Measurements from ENCODE around the gene MUCL3.

The MUCL3 gene

GRCh38 chr6:30930506-30930905, 10.3 kb upstream of the MUCL3 start:
- peaks cover 19% of the 10 kb centered on the region for H3K36me3 ChIP-seq (ENCODE audit: control insufficient read depth, insufficient read depth, low read length)
- H3K4me3 ChIP-seq (ENCODE audit: low read depth, low read length), result no peak overlapping the region
- no peaks in the 10 kb centered on the region for H3K27me3 ChIP-seq (ENCODE audit: control insufficient read depth, insufficient read depth, low read length)
- H3K4me1 ChIP-seq (ENCODE audit: control insufficient read depth, insufficient read depth, low read length), result no peaks in the 10 kb centered on the region
- H3K9ac ChIP-seq (ENCODE audit: low read length), result no peak overlapping the region
- no peak overlapping the region for H3K27ac ChIP-seq (ENCODE audit: low read depth, low read length)
- peaks cover 7% of the 10 kb centered on the region for H3K9me3 ChIP-seq (ENCODE audit: control insufficient read depth, insufficient read depth, low read depth, low read length)

DNA sequence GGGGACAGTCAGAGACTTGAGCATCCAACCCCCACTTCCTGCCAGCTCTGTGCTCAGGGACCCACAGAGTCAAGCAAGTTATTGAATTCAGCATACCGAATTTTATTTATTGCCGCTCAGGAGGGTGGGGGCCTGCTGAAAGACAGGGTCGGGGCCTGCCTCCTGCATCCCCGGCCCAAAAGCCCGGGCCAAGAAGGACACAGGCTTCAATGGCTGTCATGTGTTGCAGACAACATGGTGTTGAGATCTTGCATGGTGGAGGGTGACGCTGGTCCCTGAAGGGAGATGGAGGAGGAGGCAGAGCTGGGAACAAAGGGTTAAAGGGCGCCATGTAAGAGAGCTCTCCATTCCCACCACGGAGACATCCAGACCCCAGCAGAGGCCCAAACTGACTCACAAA, 9.5 kb upstream of the MUCL3 start:
- Histone ChIP-seq H3K36me3 (ENCODE audit: control insufficient read depth, insufficient read depth, low read length) (peaks cover 11% of the 10 kb centered on the region), H3K9me3 (ENCODE audit: control insufficient read depth, insufficient read depth, low read depth, low read length) (peaks cover 7% of the 10 kb centered on the region), H3K9ac (ENCODE audit: low read length) (no peak overlapping the region), H3K4me1 (ENCODE audit: control insufficient read depth, insufficient read depth, low read length) (0 out of 2 replicates have a peak, but pooled peaks cover 1% of the 10 kb centered on the region), H3K27me3 (ENCODE audit: control insufficient read depth, insufficient read depth, low read length) (no peaks in the 10 kb centered on the region), H3K4me3 (ENCODE audit: low read depth, low read length) (no peak overlapping the region), H3K27ac (ENCODE audit: low read depth, low read length) (no peak overlapping the region)

- Histone ChIP-seq H3K4me3 (ENCODE audit: low read depth, low read length) (no peak within 1 kb of the TSS), H3K9me3 (ENCODE audit: control insufficient read depth, insufficient read depth, low read depth, low read length) (peaks cover 7% of the 10 kb centered on the region), H3K36me3 (ENCODE audit: control insufficient read depth, insufficient read depth, low read length) (peaks cover 4% of the 10 kb centered on the region), H3K27ac (ENCODE audit: low read depth, low read length) (no peak within 1 kb of the TSS), H3K9ac (ENCODE audit: low read length) (no peak within 1 kb of the TSS), H3K27me3 (ENCODE audit: control insufficient read depth, insufficient read depth, low read length) (no peaks in the 10 kb centered on the region), H3K4me1 (ENCODE audit: control insufficient read depth, insufficient read depth, low read length) (0 out of 2 replicates have a peak, but pooled peaks cover 6% of the 10 kb centered on the region)
These were observed 8.7 kb upstream of the MUCL3 start, which contains the start of gene SFTA2 for GRCh38 chr6:30931969-30932645. TSS of gene SFTA2 (minus strand) at chr6:30932170. CDS start at chr6:30932096, 74 bp downstream.

DNA sequence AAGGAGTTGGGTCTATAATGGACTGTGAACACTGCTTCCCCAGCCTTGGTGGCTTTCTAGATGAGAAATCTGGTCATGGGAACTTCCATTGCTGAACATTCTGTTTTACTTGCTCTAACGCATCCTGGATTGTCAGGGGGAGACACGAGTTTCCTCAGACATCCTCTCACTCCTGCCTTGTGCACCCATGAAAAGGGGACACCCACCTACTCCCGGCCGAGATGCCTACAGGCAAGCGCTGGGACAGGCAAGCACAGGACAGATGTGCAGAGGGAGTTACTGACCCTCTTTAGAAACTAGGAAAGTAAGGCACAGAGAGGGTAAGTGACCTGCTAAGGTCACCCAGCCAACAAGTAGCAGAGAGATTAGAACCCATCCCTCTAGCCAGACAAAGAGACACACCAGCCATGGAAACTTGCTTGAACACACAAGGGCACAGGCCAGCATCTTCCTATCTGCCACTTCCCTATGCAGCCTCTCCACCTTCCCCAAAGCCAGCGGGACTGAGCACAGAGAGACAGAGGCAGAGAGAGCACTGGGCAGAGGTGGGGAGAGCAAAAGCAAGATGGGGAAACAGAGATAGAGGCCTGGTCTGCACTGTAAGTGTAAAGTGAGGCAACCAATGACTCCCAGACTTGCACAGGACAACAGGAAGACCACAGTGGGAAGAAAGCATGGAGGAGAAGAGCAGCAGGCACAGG, 8.0 kb upstream of the MUCL3 start:
- Histone ChIP-seq H3K36me3 (ENCODE audit: control insufficient read depth, insufficient read depth, low read length) (peaks cover 4% of the 10 kb centered on the region; the same call in 1 of the 2 replicates), H3K9me3 (ENCODE audit: control insufficient read depth, insufficient read depth, low read depth, low read length) (peaks cover 7% of the 10 kb centered on the region), H3K27ac (ENCODE audit: low read depth, low read length) (no peak overlapping the region), H3K27me3 (ENCODE audit: control insufficient read depth, insufficient read depth, low read length) (no peaks in the 10 kb centered on the region), H3K4me3 (ENCODE audit: low read depth, low read length) (no peak overlapping the region), H3K9ac (ENCODE audit: low read length) (no peak overlapping the region), H3K4me1 (ENCODE audit: control insufficient read depth, insufficient read depth, low read length) (0 out of 2 replicates have a peak, but pooled peaks cover 6% of the 10 kb centered on the region)

- Histone ChIP-seq H3K36me3 (ENCODE audit: control insufficient read depth, insufficient read depth, low read length) (no peaks in the 10 kb centered on the region), H3K27me3 (ENCODE audit: control insufficient read depth, insufficient read depth, low read length) (no peaks in the 10 kb centered on the region), H3K9ac (ENCODE audit: low read length) (no peak overlapping the region), H3K27ac (ENCODE audit: low read depth, low read length) (no peak overlapping the region), H3K9me3 (ENCODE audit: control insufficient read depth, insufficient read depth, low read depth, low read length) (no peaks in the 10 kb centered on the region), H3K4me3 (ENCODE audit: low read depth, low read length) (no peak overlapping the region), H3K4me1 (ENCODE audit: control insufficient read depth, insufficient read depth, low read length) (peaks cover 12% of the 10 kb centered on the region; the same call in 1 of the 2 replicates)
These were observed 5.8 kb upstream of the MUCL3 start for GRCh38 chr6:30935018-30935417.

DNA sequence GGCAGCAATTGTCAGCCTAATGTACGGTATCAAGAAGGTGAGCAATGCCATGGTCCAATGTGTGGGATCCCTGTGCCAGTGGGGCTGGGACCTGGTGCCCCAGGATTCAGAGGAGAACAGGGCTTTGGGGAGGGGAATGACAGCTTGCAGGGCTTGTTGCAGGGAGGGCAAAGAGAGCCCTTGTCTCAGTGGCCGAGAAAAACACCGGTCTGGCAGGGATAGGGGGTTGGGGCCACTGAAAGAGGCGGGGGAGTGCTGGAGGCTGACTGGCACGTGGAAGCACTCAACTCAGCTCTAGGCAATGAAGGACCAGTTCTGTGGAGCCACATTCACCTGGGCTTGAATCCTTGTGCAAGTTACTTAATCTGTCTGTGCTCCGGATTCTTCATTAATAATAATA, 3.5 kb upstream of the MUCL3 start:
- Histone ChIP-seq H3K4me1 (ENCODE audit: control insufficient read depth, insufficient read depth, low read length) (peaks cover 24% of the 10 kb centered on the region), H3K4me3 (ENCODE audit: low read depth, low read length) (no peak overlapping the region), H3K36me3 (ENCODE audit: control insufficient read depth, insufficient read depth, low read length) (no peaks in the 10 kb centered on the region), H3K9ac (ENCODE audit: low read length) (no peak overlapping the region), H3K27me3 (ENCODE audit: control insufficient read depth, insufficient read depth, low read length) (no peaks in the 10 kb centered on the region), H3K9me3 (ENCODE audit: control insufficient read depth, insufficient read depth, low read depth, low read length) (no peaks in the 10 kb centered on the region), H3K27ac (ENCODE audit: low read depth, low read length) (no peak overlapping the region)

DNA sequence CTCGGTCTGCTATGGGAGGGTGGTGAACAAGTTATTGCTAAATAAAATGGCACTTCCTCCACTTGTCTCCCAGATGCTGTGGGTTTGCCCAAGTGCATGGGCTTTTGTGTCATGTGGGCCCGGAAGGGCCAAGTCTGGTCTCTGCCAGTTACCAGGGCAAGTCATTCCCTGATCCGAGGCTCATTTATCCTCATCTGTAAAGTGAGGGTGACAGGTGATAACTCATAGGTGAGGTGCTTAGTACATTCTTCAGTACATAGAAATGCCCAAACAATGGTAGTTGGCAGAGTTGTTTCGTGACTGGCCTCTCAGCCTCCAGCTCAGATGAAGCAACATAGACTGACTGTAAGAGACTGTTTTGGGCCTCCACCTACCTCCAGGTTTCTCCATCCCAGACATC, 2.0 kb upstream of the MUCL3 start:
- H3K4me3 ChIP-seq (ENCODE audit: low read depth, low read length), result no peak overlapping the region
- no peak overlapping the region for H3K9ac ChIP-seq (ENCODE audit: low read length)
- H3K4me1 ChIP-seq (ENCODE audit: control insufficient read depth, insufficient read depth, low read length), result peaks cover 33% of the 10 kb centered on the region
- no peaks in the 10 kb centered on the region for H3K9me3 ChIP-seq (ENCODE audit: control insufficient read depth, insufficient read depth, low read depth, low read length)
- H3K27me3 ChIP-seq (ENCODE audit: control insufficient read depth, insufficient read depth, low read length), result no peaks in the 10 kb centered on the region
- no peak overlapping the region for H3K27ac ChIP-seq (ENCODE audit: low read depth, low read length)
- no peaks in the 10 kb centered on the region for H3K36me3 ChIP-seq (ENCODE audit: control insufficient read depth, insufficient read depth, low read length)

DNA sequence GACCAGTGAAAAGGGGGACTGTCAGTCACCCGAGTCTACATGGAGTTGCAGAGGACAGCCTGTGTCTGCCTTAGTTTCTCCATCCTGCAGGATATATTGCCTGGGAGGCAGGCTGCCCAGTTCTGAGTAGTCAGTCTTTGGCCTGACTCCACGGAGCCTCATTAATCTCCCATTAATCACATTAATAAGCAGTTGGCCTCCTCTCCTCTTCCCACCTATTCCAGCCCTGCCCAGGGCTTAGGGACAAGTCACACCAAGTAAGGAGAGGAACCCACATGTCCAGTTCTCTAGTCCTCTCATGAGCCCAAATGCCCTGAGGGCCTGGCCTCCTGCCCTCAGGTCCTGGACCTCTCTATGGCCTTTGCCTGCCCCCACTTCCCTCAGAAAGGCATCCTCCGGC, 1.3 kb upstream of the MUCL3 start:
- no peaks in the 10 kb centered on the region for H3K9me3 ChIP-seq (ENCODE audit: control insufficient read depth, insufficient read depth, low read depth, low read length)
- no peak overlapping the region for H3K27ac ChIP-seq (ENCODE audit: low read depth, low read length)
- no peak overlapping the region for H3K9ac ChIP-seq (ENCODE audit: low read length)
- no peaks in the 10 kb centered on the region for H3K36me3 ChIP-seq (ENCODE audit: control insufficient read depth, insufficient read depth, low read length)
- H3K4me1 ChIP-seq (ENCODE audit: control insufficient read depth, insufficient read depth, low read length), result peaks cover 33% of the 10 kb centered on the region
- no peak overlapping the region for H3K4me3 ChIP-seq (ENCODE audit: low read depth, low read length)
- no peaks in the 10 kb centered on the region for H3K27me3 ChIP-seq (ENCODE audit: control insufficient read depth, insufficient read depth, low read length)

GRCh38 chr6:30942338-30943060, 1.7 kb downstream of the MUCL3 start:
- peaks cover 31% of the 10 kb centered on the region for H3K4me1 ChIP-seq (ENCODE audit: control insufficient read depth, insufficient read depth, low read length)
- no peaks in the 10 kb centered on the region for H3K27me3 ChIP-seq (ENCODE audit: control insufficient read depth, insufficient read depth, low read length)
- peak overlapping the region; percentile 22; the same call in 1 of the 2 replicates for H3K27ac ChIP-seq (ENCODE audit: low read depth, low read length)
- H3K4me3 ChIP-seq (ENCODE audit: low read depth, low read length), result peak overlapping the region; percentile 41
- H3K9ac ChIP-seq (ENCODE audit: low read length), result peak overlapping the region; percentile 23
- no peaks in the 10 kb centered on the region for H3K9me3 ChIP-seq (ENCODE audit: control insufficient read depth, insufficient read depth, low read depth, low read length)
- no peaks in the 10 kb centered on the region for H3K36me3 ChIP-seq (ENCODE audit: control insufficient read depth, insufficient read depth, low read length)

- Histone ChIP-seq H3K27me3 (ENCODE audit: control insufficient read depth, insufficient read depth, low read length) (no peaks in the 10 kb centered on the region), H3K4me3 (ENCODE audit: low read depth, low read length) (no peak overlapping the region), H3K9me3 (ENCODE audit: control insufficient read depth, insufficient read depth, low read depth, low read length) (no peaks in the 10 kb centered on the region), H3K9ac (ENCODE audit: low read length) (no peak overlapping the region), H3K27ac (ENCODE audit: low read depth, low read length) (no peak overlapping the region), H3K4me1 (ENCODE audit: control insufficient read depth, insufficient read depth, low read length) (peaks cover 26% of the 10 kb centered on the region), H3K36me3 (ENCODE audit: control insufficient read depth, insufficient read depth, low read length) (no peaks in the 10 kb centered on the region)
These were observed 3.3 kb downstream of the MUCL3 start for GRCh38 chr6:30944051-30944450.

DNA sequence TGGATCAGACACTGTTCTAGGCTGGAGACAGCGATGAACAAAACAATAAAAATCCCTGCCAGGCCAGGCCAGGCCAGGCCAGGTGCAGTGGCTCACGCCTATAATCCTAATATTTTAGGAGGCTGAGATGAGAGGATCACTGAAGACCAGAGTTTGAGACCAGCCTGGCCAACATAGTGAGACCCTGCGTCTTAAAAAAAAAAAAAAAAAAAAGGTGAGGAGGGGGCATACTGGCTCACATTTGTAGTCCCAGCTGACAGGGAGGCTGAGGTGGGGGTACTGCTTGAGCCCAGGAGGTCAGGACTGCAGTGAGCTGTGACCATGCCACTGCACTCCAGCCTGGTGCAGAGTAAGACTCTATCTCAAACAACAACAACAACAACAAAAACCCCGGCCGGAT, 4.5 kb downstream of the MUCL3 start:
- Histone ChIP-seq H3K27me3 (ENCODE audit: control insufficient read depth, insufficient read depth, low read length) (no peaks in the 10 kb centered on the region), H3K27ac (ENCODE audit: low read depth, low read length) (no peak overlapping the region), H3K4me3 (ENCODE audit: low read depth, low read length) (no peak overlapping the region), H3K4me1 (ENCODE audit: control insufficient read depth, insufficient read depth, low read length) (peaks cover 22% of the 10 kb centered on the region), H3K36me3 (ENCODE audit: control insufficient read depth, insufficient read depth, low read length) (no peaks in the 10 kb centered on the region), H3K9me3 (ENCODE audit: control insufficient read depth, insufficient read depth, low read depth, low read length) (no peaks in the 10 kb centered on the region), H3K9ac (ENCODE audit: low read length) (no peak overlapping the region)

All from HUES6 (cell line).